WI38 (cell line): Measurements from ENCODE around the gene NECAP2.

Experiments used
- H3K4me3 ChIP-seq: 2 replicates; pipeline ENCODE4 v1.5.1; 2011; ENCODE audit warnings: low read depth, mild to moderate bottlenecking, control low read depth, low read length
- CTCF ChIP-seq: IDR thresholded peaks from 2 replicates; pipeline ENCODE4 v1.5.1; 2012; ENCODE audit warnings: low read depth, mild to moderate bottlenecking, control low read depth, low read length

Gene NECAP2

GRCh38 chr1:16440131-16440469 lies 424 bp upstream of the NECAP2 start:
- TF ChIP-seq CTCF, result no peak; the same call in 1 of the 2 replicates
- peak overlapping the region; percentile 27; the same call in 1 of the 2 replicates for H3K4me3 ChIP-seq

- peak overlapping the region; percentile 99 for H3K4me3 ChIP-seq
- no peak for TF ChIP-seq CTCF
Observed at GRCh38 chr1:16441282-16441665, 750 bp downstream of the NECAP2 start.

- no peak for TF ChIP-seq CTCF
Observed at GRCh38 chr1:16442265-16442664, 1.7 kb downstream of the NECAP2 start.

GRCh38 chr1:16442941-16443340 lies 2.4 kb downstream of the NECAP2 start:
- H3K4me3 ChIP-seq, result no peak overlapping the region
- no peak for TF ChIP-seq CTCF

More at GRCh38 chr1:16442265-16442664, 1.7 kb downstream of the NECAP2 start:
- no peak overlapping the region for H3K4me3 ChIP-seq

- TF ChIP-seq CTCF, result no peak
- no peak overlapping the region for H3K4me3 ChIP-seq
Observed at GRCh38 chr1:16443975-16444770, 3.6 kb downstream of the NECAP2 start.

- no peak overlapping the region for H3K4me3 ChIP-seq
- TF ChIP-seq CTCF, result no peak
Observed at GRCh38 chr1:16445052-16445451, 4.5 kb downstream of the NECAP2 start.

GRCh38 chr1:16446116-16446515 lies 5.6 kb downstream of the NECAP2 start:
- no peak overlapping the region for H3K4me3 ChIP-seq
- no peak for TF ChIP-seq CTCF
